ENCODE measurements around the gene HNRNPAB. TPM values are rescaled to one million over a fixed set of nuclear protein-coding genes. Genes with fewer than 3 reads are reported as not detected.

The HNRNPAB gene
- total RNA-seq, 6 experiments from 2014 or later: 153 to 218 (median 197) TPM

DNA sequence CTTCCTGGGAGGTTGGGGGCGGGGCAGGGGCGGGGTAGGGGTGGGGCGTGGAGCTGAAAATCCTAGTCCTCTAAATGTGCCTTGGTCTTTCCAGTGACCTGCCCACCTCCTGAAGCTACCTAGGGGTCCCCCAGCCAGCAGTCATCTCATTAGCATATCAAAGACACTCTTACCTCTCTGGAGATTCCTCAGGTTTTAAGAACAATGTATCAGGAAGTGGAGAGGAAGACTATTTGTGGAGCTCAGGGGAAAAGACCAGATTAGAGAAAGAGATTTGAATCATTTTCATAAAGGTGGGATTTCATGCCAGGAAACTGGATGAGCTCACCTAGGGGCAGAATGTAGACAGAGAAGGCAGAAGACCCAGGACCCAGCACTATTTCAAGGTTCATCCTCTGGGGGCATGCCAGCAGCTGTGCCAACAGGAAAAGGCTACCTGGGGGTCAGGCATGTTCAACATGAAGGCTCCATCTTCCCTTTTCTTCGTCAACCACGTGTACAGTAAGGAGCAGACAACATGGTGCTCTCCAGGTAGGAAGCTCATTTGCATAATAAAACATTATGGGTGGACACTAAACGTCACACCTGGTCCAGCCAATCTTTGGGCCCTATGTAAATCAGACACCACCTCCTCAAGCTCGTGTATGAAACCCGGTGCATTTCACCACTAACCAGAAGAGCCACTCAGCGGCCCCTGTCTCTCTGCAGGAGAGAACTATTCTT lies 24.0 kb upstream of the HNRNPAB start:
- no peaks in the 10 kb centered on the region for H3K36me3 Mint-ChIP-seq (ENCODE audit: low read depth)
- H3K4me1 Mint-ChIP-seq (ENCODE audit: low read depth): no peaks in the 10 kb centered on the region
- TF ChIP-seq, protein P1, sequence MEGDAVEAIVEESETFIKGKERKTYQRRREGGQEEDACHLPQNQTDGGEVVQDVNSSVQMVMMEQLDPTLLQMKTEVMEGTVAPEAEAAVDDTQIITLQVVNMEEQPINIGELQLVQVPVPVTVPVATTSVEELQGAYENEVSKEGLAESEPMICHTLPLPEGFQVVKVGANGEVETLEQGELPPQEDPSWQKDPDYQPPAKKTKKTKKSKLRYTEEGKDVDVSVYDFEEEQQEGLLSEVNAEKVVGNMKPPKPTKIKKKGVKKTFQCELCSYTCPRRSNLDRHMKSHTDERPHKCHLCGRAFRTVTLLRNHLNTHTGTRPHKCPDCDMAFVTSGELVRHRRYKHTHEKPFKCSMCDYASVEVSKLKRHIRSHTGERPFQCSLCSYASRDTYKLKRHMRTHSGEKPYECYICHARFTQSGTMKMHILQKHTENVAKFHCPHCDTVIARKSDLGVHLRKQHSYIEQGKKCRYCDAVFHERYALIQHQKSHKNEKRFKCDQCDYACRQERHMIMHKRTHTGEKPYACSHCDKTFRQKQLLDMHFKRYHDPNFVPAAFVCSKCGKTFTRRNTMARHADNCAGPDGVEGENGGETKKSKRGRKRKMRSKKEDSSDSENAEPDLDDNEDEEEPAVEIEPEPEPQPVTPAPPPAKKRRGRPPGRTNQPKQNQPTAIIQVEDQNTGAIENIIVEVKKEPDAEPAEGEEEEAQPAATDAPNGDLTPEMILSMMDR (IDR thresholded peaks at IDR 0.05): no peak
- H3K9me3 Mint-ChIP-seq: peaks cover 4% of the 10 kb centered on the region
- no peak for DNase-seq
- peaks cover 19% of the 10 kb centered on the region for H3K27me3 Mint-ChIP-seq (ENCODE audit: insufficient read depth)
- no peak overlapping the region for H3K27ac Mint-ChIP-seq
- no peak overlapping the region for H3K4me3 Mint-ChIP-seq

DNA sequence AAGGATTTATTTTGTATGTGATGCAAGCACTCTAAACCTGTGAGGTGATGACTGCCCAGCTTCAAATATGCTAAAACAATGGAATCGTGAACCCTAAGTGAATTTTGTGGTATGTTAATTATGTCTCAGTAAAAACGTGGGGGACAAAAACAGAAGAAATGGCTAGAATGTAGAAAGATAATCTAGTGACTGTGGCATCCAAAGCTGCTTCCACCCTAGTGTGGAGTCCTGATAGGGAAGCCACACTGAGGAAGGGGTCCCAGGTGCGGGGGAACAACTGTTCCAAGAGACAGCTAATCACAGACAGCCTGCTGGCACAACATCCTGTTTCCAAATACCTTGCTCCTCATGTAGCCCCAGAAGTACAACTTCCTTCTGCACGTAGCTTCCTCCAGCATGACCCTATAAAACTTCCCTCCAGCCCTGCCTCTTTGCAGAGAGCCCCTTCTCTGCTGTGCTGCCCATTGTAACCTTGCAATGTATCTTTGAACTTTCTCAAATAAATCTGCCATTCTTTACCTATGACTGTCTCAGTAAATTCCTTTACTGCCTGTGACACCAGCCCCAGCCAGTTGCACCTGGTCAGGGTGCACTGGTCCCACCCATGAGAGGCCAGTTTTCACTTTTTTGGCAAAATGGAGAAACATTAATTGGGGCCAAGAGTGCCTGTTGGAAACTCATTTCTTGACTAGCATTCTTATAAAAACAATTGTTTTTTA lies 22.0 kb upstream of the HNRNPAB start:
- no peak overlapping the region for H3K4me3 Mint-ChIP-seq
- peaks cover 4% of the 10 kb centered on the region for H3K9me3 Mint-ChIP-seq
- peaks cover 17% of the 10 kb centered on the region for H3K27me3 Mint-ChIP-seq (ENCODE audit: insufficient read depth)
- H3K27ac Mint-ChIP-seq: no peak overlapping the region
- peaks cover 9% of the 10 kb centered on the region; the same call in 1 of the 2 replicates for H3K4me1 Mint-ChIP-seq (ENCODE audit: low read depth)
- DNase-seq: no peak
- TF ChIP-seq, protein P1 (IDR thresholded peaks at IDR 0.05): no peak
- H3K36me3 Mint-ChIP-seq (ENCODE audit: low read depth): no peaks in the 10 kb centered on the region

DNA sequence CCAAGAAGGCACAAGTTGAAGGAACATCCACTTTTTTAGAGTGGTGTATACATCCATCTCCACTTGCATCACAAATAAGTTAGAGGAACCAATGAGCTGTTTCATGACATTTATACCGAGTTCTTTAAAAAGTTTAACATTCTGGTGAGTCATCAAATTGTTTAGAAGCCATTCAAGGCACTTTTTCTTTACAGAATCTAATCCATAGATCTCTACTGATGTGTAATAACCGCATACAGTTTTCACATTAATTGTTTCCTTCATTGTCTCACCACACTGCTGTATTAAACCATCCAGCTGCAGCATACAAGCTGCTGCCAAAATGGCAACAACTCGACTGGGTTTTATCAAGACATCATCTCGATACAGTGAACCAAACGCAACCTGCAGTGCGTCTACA lies 17.9 kb upstream of the HNRNPAB start:
- no peak for DNase-seq
- H3K4me3 Mint-ChIP-seq: no peak overlapping the region

DNA sequence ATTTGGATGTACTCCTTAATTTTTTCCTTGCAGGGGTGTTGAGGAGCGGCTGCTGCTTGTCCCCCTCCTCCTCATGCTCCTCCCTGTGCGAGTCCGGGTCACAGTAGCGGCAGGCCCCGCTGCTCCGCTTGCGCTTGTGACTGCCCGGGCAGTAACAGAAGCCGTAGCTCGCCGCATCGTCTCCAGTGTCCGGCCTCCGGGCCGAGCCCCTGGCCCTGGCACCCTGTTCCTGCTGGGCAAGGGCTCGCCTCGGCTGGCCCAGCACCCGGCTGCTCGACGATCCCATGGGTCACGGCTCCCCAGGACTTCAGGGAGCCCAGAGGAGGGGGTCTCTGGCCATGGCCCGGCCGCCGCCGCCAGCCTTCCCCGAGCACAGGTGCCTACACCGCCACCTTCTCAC lies 17.3 kb upstream of the HNRNPAB start, which contains the start of gene GMCL2:
Gene GMCL2 (minus strand): TSS at position 358 of the 400 bp plus-strand sequence. CDS start 72 bp downstream, at position 286.
- H3K27ac Mint-ChIP-seq: no peak within 1 kb of the TSS
- H3K27me3 Mint-ChIP-seq (ENCODE audit: insufficient read depth): peaks cover 17% of the 10 kb centered on the region
- peaks cover 9% of the 10 kb centered on the region; the same call in 1 of the 2 replicates for H3K4me1 Mint-ChIP-seq (ENCODE audit: low read depth)
- no peak for DNase-seq
- no peaks in the 10 kb centered on the region for H3K9me3 Mint-ChIP-seq
- no peak within 1 kb of the TSS for H3K4me3 Mint-ChIP-seq
- TF ChIP-seq, protein P1 (IDR thresholded peaks at IDR 0.05): no peak
- no peaks in the 10 kb centered on the region for H3K36me3 Mint-ChIP-seq (ENCODE audit: low read depth)

More for the DNA sequence above, 17.9 kb upstream of the HNRNPAB start:
- TF ChIP-seq, protein P1 (IDR thresholded peaks at IDR 0.05): no peak
- no peaks in the 10 kb centered on the region for H3K36me3 Mint-ChIP-seq (ENCODE audit: low read depth)
- no peaks in the 10 kb centered on the region for H3K9me3 Mint-ChIP-seq
- no peak overlapping the region for H3K27ac Mint-ChIP-seq
- H3K27me3 Mint-ChIP-seq (ENCODE audit: insufficient read depth): peaks cover 17% of the 10 kb centered on the region
- H3K4me1 Mint-ChIP-seq (ENCODE audit: low read depth): peaks cover 9% of the 10 kb centered on the region; the same call in 1 of the 2 replicates

DNA sequence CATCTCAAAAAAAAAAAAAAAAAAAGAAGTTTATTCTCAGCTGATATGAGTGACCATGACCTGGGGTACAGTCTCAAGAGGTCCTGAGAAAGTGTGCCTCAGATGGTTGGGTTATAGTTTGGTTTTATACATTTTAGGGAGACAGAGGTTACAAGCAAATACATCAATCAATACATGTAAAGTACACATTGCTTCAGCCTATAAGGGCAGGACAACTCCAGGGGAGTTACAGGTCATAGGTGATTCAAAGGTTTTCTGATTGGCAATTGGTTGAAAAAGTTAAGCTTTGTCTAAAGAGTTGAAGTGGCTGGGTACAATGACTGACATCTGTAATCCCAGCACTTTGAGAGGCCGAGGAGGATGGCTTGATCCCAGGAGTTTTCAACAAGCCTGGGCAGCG lies 14.9 kb upstream of the HNRNPAB start:
- DNase-seq: no peak
- TF ChIP-seq, protein P1 (IDR thresholded peaks at IDR 0.05): no peak
- Mint-ChIP-seq H3K4me1 (ENCODE audit: low read depth) (peaks cover 17% of the 10 kb centered on the region), H3K27me3 (ENCODE audit: insufficient read depth) (peaks cover 18% of the 10 kb centered on the region), H3K9me3 (peaks cover 4% of the 10 kb centered on the region; the same call in 1 of the 2 replicates), H3K27ac (no peak overlapping the region), H3K36me3 (ENCODE audit: low read depth) (no peaks in the 10 kb centered on the region), H3K4me3 (no peak overlapping the region)

All from HFFc6 (cell line).